Body of pancreas (tissue), 4 donors: ENCODE results near the gene SLC35E1.

Experiments
- POLR2A ChIP-seq, 3 donors: fragments of 450-650 bp; IDR thresholded peaks; one replicate each; pipeline ENCODE4 v1.6.1; 2016; ENCODE audit warnings: antibody characterized with exemption in 3 of 3, mild to moderate bottlenecking in 2 of 3
- TF ChIP-seq, protein P1 (sequence below), 7 experiments: fragments of 450-650 bp in 4 of 7; fragments of 200-600 bp in 3 of 7; sonication (generic) in 3 of 7; IDR thresholded peaks; one replicate each; pipeline ENCODE4 v1.5.1; 2016 to 2019; ENCODE audit warnings: antibody characterized with exemption in 7 of 7

- TF ChIP-seq POLR2A (IDR thresholded peaks at IDR 0.05), result no peak
- TF ChIP-seq, protein P1, sequence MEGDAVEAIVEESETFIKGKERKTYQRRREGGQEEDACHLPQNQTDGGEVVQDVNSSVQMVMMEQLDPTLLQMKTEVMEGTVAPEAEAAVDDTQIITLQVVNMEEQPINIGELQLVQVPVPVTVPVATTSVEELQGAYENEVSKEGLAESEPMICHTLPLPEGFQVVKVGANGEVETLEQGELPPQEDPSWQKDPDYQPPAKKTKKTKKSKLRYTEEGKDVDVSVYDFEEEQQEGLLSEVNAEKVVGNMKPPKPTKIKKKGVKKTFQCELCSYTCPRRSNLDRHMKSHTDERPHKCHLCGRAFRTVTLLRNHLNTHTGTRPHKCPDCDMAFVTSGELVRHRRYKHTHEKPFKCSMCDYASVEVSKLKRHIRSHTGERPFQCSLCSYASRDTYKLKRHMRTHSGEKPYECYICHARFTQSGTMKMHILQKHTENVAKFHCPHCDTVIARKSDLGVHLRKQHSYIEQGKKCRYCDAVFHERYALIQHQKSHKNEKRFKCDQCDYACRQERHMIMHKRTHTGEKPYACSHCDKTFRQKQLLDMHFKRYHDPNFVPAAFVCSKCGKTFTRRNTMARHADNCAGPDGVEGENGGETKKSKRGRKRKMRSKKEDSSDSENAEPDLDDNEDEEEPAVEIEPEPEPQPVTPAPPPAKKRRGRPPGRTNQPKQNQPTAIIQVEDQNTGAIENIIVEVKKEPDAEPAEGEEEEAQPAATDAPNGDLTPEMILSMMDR (IDR thresholded peaks at IDR 0.05), result no peak
These were observed 54.2 kb downstream of the SLC35E1 start for GRCh38 chr19:16518061-16518460.
